ENCODE results near the gene ZFAND3.
A peak's percentile ranks its signal among the peaks of the same experiment; 100 is the strongest.

The ZFAND3 gene

GRCh38 chr6:37798436-37799262 lies 20.9 kb upstream of the ZFAND3 start:
- DNase-seq (ENCODE audit: low read depth), result no peak

- no peak for DNase-seq (ENCODE audit: low read depth)
Observed at GRCh38 chr6:37799263-37799644, 20.3 kb upstream of the ZFAND3 start.

GRCh38 chr6:37800703-37801604 lies 18.6 kb upstream of the ZFAND3 start:
- DNase-seq (ENCODE audit: low read depth), result no peak

- DNase-seq (ENCODE audit: low read depth), result no peak
Observed at GRCh38 chr6:37801605-37801940, 18.0 kb upstream of the ZFAND3 start.

- DNase-seq (ENCODE audit: low read depth), result no peak
Observed at GRCh38 chr6:37802810-37803209, 16.7 kb upstream of the ZFAND3 start.

- no peak for DNase-seq (ENCODE audit: low read depth)
Observed at GRCh38 chr6:37804586-37804985, 14.9 kb upstream of the ZFAND3 start.

GRCh38 chr6:37806213-37806612 lies 13.3 kb upstream of the ZFAND3 start:
- no peak for DNase-seq (ENCODE audit: low read depth)

GRCh38 chr6:37807656-37808055 lies 11.9 kb upstream of the ZFAND3 start:
- DNase-seq (ENCODE audit: low read depth), result no peak

- DNase-seq (ENCODE audit: low read depth), result no peak
Observed at GRCh38 chr6:37809197-37809543, 10.4 kb upstream of the ZFAND3 start.

GRCh38 chr6:37812841-37813240 lies 6.7 kb upstream of the ZFAND3 start:
- no peak for DNase-seq (ENCODE audit: low read depth)

GRCh38 chr6:37814374-37814773 lies 5.2 kb upstream of the ZFAND3 start:
- no peak for DNase-seq (ENCODE audit: low read depth)

GRCh38 chr6:37816599-37817375 lies 2.7 kb upstream of the ZFAND3 start:
- no peak for DNase-seq (ENCODE audit: low read depth)

GRCh38 chr6:37818536-37819176 lies 871 bp upstream of the ZFAND3 start:
- peak; percentile 92 for DNase-seq (ENCODE audit: low read depth)

GRCh38 chr6:37819802-37820717 lies 533 bp downstream of the ZFAND3 start:
- peak; percentile 60 for DNase-seq (ENCODE audit: low read depth)

GRCh38 chr6:37820718-37821079 lies 1.2 kb downstream of the ZFAND3 start:
- no peak for DNase-seq (ENCODE audit: low read depth)

- DNase-seq (ENCODE audit: low read depth), result no peak
Observed at GRCh38 chr6:37821446-37821845, 1.9 kb downstream of the ZFAND3 start.

- DNase-seq (ENCODE audit: low read depth), result no peak
Observed at GRCh38 chr6:37822851-37823682, 3.5 kb downstream of the ZFAND3 start.

GRCh38 chr6:37824170-37824569 lies 4.6 kb downstream of the ZFAND3 start:
- no peak for DNase-seq (ENCODE audit: low read depth)

GRCh38 chr6:37826188-37826587 lies 6.7 kb downstream of the ZFAND3 start:
- DNase-seq (ENCODE audit: low read depth), result no peak

GRCh38 chr6:37826993-37827392 lies 7.5 kb downstream of the ZFAND3 start:
- DNase-seq (ENCODE audit: low read depth), result no peak

All from T-helper 22 cell (primary cell).